PC-3 (cell line): ENCODE results near the gene USH2A. TPM values are rescaled to one million over a fixed set of nuclear protein-coding genes. Genes with fewer than 3 reads are reported as not detected.

Experiments used
- ATAC-seq: fragments of 200-7000 bp; cut with Tn5 transposase; 2 replicates; pipeline ENCODE4 v1.9.1; 2020; ENCODE audit warnings: mild to moderate bottlenecking, moderate library complexity
- BruUV-seq: library from RNA; stranded (reverse); fragments of 400-500 nt; replicated peaks from 2 replicates; lab custom pipeline; 2021; lab: Mats Ljungman, UMichigan
- CTCF ChIA-PET: fragments of 300-600 bp; sonication (Branson Sonifier 250); formaldehyde crosslinking; loops from one replicate; lab custom pipeline; 2022; ENCODE audit warnings: antibody characterized with exemption; lab: Charles Lee
- POLR2A ChIA-PET: fragments of 300-600 bp; sonication (Branson Sonifier 250); formaldehyde crosslinking; loops from one replicate; lab custom pipeline; 2022; ENCODE audit warnings: antibody characterized with exemption; ENCODE audit not compliant: unreplicated experiment; lab: Charles Lee
- DNase-seq: peaks from one replicate; pipeline ENCODE4 v3.0.0-alpha.2; 2015
- H2AFZ ChIP-seq: fragments of 300-600 bp; sonication (generic); 2 replicates; pipeline ENCODE4 v1.6.0; 2016; ENCODE audit warnings: antibody characterized with exemption, low read length
- H3F3A ChIP-seq: fragments of 300-600 bp; sonication (generic); one replicate; pipeline ENCODE4 v1.6.0; 2017; ENCODE audit warnings: antibody characterized with exemption, low read length, control low read depth, mild to moderate bottlenecking; ENCODE audit not compliant: unreplicated experiment
- H3K27ac ChIP-seq: fragments of 300-600 bp; sonication (generic); 2 replicates; pipeline ENCODE4 v1.5.1; 2016; ENCODE audit warnings: mild to moderate bottlenecking, low read length
- H3K27me3 ChIP-seq: fragments of 300-600 bp; sonication (generic); 2 replicates; pipeline ENCODE4 v1.6.1; 2016; ENCODE audit warnings: low read length, mixed read lengths
- H3K36me3 ChIP-seq: fragments of 300-600 bp; sonication (generic); 2 replicates; pipeline ENCODE4 v1.6.1; 2016; ENCODE audit warnings: low read depth, mixed run types, low read length, mixed read lengths
- H3K4me1 ChIP-seq: fragments of 300-600 bp; sonication (generic); 2 replicates; pipeline ENCODE4 v1.5.1; 2016; ENCODE audit warnings: low read length; ENCODE audit not compliant: insufficient read depth
- H3K4me2 ChIP-seq: fragments of 300-600 bp; sonication (generic); 2 replicates; pipeline ENCODE4 v1.6.0; 2016; ENCODE audit warnings: low read length
- H3K4me3 ChIP-seq: fragments of 300-600 bp; sonication (generic); 2 replicates; pipeline ENCODE4 v1.5.1; 2016; ENCODE audit warnings: mild to moderate bottlenecking, low read length, mixed read lengths
- H3K79me2 ChIP-seq: fragments of 300-600 bp; sonication (generic); 2 replicates; pipeline ENCODE4 v1.6.1; 2017; ENCODE audit warnings: low read length, mixed read lengths
- H3K9ac ChIP-seq: fragments of 300-600 bp; sonication (generic); 2 replicates; pipeline ENCODE4 v1.6.0; 2016; ENCODE audit warnings: mild to moderate bottlenecking, low read length
- H3K9me2 ChIP-seq: fragments of 300-600 bp; sonication (generic); replicated peaks from 2 replicates; pipeline ENCODE4 v1.6.1; 2016; ENCODE audit warnings: mixed run types, low read length, mixed read lengths
- H3K9me3 ChIP-seq: fragments of 300-600 bp; sonication (generic); 2 replicates; pipeline ENCODE4 v1.6.1; 2016; ENCODE audit warnings: low read length, mixed read lengths
- H4K20me1 ChIP-seq: fragments of 300-600 bp; sonication (generic); 2 replicates; pipeline ENCODE4 v1.6.1; 2016; ENCODE audit warnings: low read length, mixed read lengths
- EZH2 ChIP-seq: fragments of 300-600 bp; sonication (generic); IDR thresholded peaks from one replicate; pipeline ENCODE4 v1.6.1; 2017; ENCODE audit warnings: antibody characterized with exemption, mild to moderate bottlenecking, low read length; ENCODE audit not compliant: unreplicated experiment
- EZH2phosphoT487 ChIP-seq: fragments of 300-600 bp; sonication (generic); IDR thresholded peaks from 2 replicates; pipeline ENCODE4 v1.6.1; 2018; ENCODE audit warnings: mild to moderate bottlenecking, antibody characterized with exemption, low read length, borderline replicate concordance
- intact Hi-C: fragments of 100-400 bp; cut with micrococcal nuclease; formaldehyde crosslinking; loops from 2 replicates; pipeline ENCODE4 v1.9.0; 2023
- total RNA-seq: library from RNA; depleted of rRNA; stranded (reverse); fragments of >200 nt; gene quantifications from 2 replicates; pipeline ENCODE4 v1.2.3, GENCODE V29; 2014
- TF ChIP-seq, protein P1 (sequence below): fragments of 300-600 bp; sonication (generic); conservative IDR thresholded peaks from 2 replicates; pipeline ENCODE4 v1.5.1; 2017; ENCODE audit warnings: antibody characterized with exemption, low read depth, mild to moderate bottlenecking, low read length

USH2A gene
- total RNA-seq, 1 experiment from 2014 or later: not detected

DNA sequence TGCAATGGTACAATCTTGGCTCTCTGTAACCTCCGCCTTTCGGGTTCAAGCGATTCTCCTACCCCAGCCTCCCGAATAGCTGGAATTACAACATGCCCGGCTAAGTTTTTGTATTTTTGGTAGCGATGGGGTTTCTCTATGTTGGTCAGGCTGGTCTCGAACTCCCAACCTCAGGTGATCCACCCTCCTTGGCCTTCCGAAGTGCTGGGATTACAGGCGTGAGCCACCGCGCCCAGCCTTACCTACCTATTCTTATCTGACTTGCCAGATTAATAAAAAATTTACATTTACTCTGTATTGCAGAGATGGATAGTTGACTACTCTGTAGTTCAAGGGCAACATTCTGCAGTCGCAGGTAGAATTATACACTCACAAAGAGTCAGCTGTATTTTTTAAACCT, 496.6 kb downstream of the USH2A start:
- Histone ChIP-seq H3K9me2 (no peaks in the 10 kb centered on the region), H3K4me1 (no peaks in the 10 kb centered on the region), H3K9me3 (no peaks in the 10 kb centered on the region), H3K9ac (no peak overlapping the region), H3K27me3 (peaks cover 43% of the 10 kb centered on the region), H3K36me3 (no peaks in the 10 kb centered on the region), H3K79me2 (no peaks in the 10 kb centered on the region), H2AFZ (no peak overlapping the region), H4K20me1 (no peaks in the 10 kb centered on the region), H3K4me3 (no peak overlapping the region), H3K27ac (no peak overlapping the region), H3F3A (no peaks in the 10 kb centered on the region), H3K4me2 (no peak overlapping the region)
- ATAC-seq (no peak), DNase-seq (no peak)
- ChIA-PET CTCF (no interaction called here), POLR2A (no interaction called here)
- no TSS peak for BruUV-seq
- intact Hi-C loops: no loop called here
- TF ChIP-seq, protein P1, sequence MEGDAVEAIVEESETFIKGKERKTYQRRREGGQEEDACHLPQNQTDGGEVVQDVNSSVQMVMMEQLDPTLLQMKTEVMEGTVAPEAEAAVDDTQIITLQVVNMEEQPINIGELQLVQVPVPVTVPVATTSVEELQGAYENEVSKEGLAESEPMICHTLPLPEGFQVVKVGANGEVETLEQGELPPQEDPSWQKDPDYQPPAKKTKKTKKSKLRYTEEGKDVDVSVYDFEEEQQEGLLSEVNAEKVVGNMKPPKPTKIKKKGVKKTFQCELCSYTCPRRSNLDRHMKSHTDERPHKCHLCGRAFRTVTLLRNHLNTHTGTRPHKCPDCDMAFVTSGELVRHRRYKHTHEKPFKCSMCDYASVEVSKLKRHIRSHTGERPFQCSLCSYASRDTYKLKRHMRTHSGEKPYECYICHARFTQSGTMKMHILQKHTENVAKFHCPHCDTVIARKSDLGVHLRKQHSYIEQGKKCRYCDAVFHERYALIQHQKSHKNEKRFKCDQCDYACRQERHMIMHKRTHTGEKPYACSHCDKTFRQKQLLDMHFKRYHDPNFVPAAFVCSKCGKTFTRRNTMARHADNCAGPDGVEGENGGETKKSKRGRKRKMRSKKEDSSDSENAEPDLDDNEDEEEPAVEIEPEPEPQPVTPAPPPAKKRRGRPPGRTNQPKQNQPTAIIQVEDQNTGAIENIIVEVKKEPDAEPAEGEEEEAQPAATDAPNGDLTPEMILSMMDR: no peak
- TF ChIP-seq EZH2phosphoT487 (no peak), EZH2 (no peak)

DNA sequence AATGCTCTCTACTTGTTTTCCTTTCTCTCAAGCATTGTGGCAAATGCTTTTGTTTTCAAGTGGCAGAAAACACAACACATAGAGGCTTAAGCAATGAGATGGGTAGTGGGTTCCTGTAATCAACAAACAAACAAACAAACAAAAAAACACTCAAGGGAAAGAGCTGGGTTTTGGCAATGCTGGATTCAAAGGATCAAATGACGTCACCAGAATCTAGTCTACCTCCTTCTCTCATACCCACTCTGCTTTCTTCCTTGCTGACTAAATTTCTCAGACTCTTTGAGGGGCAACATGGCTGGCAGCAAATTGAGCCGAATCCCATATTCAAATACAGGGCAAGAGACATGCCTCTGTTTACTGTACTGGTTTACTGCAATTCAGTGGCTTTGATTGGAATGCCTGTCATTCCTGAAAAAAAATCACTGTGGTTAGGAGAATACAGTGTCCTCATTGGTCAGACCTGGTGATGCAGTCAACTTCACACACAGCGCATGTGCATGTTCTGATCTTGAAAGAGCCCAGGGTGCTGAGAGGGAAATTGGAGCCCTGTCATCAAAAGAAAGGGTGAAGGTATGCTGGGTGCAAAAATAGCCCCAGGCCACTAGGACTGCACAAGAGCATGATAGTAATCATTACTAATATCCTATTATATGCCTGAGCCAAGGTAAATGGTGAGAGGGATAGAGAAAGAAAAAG, 500.0 kb downstream of the USH2A start:
- ATAC-seq (peak; percentile 15; the same call in 1 of the 2 replicates), DNase-seq (peak; percentile 41)
- H3K9ac ChIP-seq: no peak overlapping the region
- no peaks in the 10 kb centered on the region for H3K4me1 ChIP-seq
- no peak overlapping the region for H3K27ac ChIP-seq
- TF ChIP-seq, protein P1: no peak
- no peak for TF ChIP-seq EZH2
- TF ChIP-seq EZH2phosphoT487: no peak
- ChIA-PET POLR2A (no interaction called here), CTCF (no interaction called here)
- H3K4me3 ChIP-seq: no peak overlapping the region
- H4K20me1 ChIP-seq: no peaks in the 10 kb centered on the region
- H3K9me2 ChIP-seq: no peaks in the 10 kb centered on the region
- no peaks in the 10 kb centered on the region for H3K79me2 ChIP-seq
- no peaks in the 10 kb centered on the region for H3K9me3 ChIP-seq
- no peaks in the 10 kb centered on the region for H3F3A ChIP-seq
- no peak overlapping the region for H2AFZ ChIP-seq
- H3K4me2 ChIP-seq: no peak overlapping the region
- peaks cover 50% of the 10 kb centered on the region for H3K27me3 ChIP-seq
- intact Hi-C loops: no loop called here
- H3K36me3 ChIP-seq: no peaks in the 10 kb centered on the region
- no TSS peak for BruUV-seq

DNA sequence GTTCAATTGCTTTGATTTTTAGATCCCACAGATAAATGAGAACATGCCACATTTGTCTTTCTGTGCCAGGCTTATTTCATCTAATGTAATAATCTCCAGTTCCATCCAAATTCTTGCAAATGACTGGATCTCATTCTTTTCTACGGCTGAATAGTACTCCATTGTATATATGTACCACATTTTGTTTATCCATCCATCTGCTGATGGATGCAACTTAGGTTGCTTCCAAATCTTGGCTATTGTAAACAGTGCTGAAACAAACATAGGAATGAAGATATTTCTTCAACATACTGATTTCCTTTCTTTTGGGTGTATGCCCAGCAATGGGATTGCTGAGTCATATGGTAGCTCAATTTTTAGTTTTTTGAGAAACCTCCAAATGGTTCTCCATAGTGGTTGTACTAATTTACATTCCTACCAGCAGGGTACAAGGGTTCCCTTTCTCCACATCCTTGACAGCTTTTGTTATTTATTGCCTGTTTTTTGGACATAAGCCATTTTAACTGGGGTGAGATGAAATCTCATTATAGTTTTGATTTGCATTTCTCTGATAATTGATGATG, 511.8 kb downstream of the USH2A start:
- Histone ChIP-seq H2AFZ (no peak overlapping the region), H3K27me3 (peaks cover 17% of the 10 kb centered on the region), H3K4me2 (no peak overlapping the region), H3K9me2 (peaks cover 6% of the 10 kb centered on the region; the same call in 1 of the 2 replicates), H3K4me1 (no peaks in the 10 kb centered on the region), H3K9me3 (no peaks in the 10 kb centered on the region), H3K79me2 (no peaks in the 10 kb centered on the region), H3F3A (no peaks in the 10 kb centered on the region), H3K4me3 (no peak overlapping the region), H3K9ac (no peak overlapping the region), H4K20me1 (no peaks in the 10 kb centered on the region), H3K27ac (no peak overlapping the region), H3K36me3 (no peaks in the 10 kb centered on the region)
- BruUV-seq: no TSS peak
- intact Hi-C loops: no loop called here
- TF ChIP-seq EZH2: no peak
- TF ChIP-seq, protein P1: peak; percentile 46; the same call in 1 of the 2 replicates
- ATAC-seq (no peak; the same call in 1 of the 2 replicates), DNase-seq (peak; percentile 48)
- CTCF ChIA-PET: no interaction called here
- POLR2A ChIA-PET: no interaction called here
